Measurements from ENCODE around the gene AP1S1.

GRCh38 chr7:101123703-101124068 is 30.6 kb upstream of the AP1S1 start:
- no peak for TF ChIP-seq CTCF (IDR thresholded peaks at IDR 0.05; ENCODE audit: borderline replicate concordance, extremely low read depth, low read length, poor library complexity, severe bottlenecking)
- TF ChIP-seq EZH2 (IDR thresholded peaks at IDR 0.05; ENCODE audit: borderline replicate concordance, low read depth, low read length, severe bottlenecking), result no peak
